NT2/D1 (cell line): ENCODE data around the gene MRPL40.
A peak's percentile ranks its signal among the peaks of the same experiment; 100 is the strongest.

Experiments used
- DNase-seq: peaks from one replicate; pipeline ENCODE4 v3.0.0-alpha.2; 2011; ENCODE audit warnings: low read depth, low spot score
- H3K27me3 ChIP-seq: 2 replicates; pipeline ENCODE4 v1.6.0; 2011; ENCODE audit warnings: mild to moderate bottlenecking; ENCODE audit not compliant: insufficient read length, insufficient read depth
- H3K36me3 ChIP-seq: 2 replicates; pipeline ENCODE4 v1.6.1; 2011; ENCODE audit warnings: mild to moderate bottlenecking, low read length, mixed read lengths; ENCODE audit not compliant: insufficient read depth, insufficient read length
- H3K4me1 ChIP-seq: 2 replicates; pipeline ENCODE4 v1.5.1; 2011; ENCODE audit not compliant: insufficient read depth, insufficient read length
- H3K4me3 ChIP-seq: 2 replicates; pipeline ENCODE4 v1.5.1; 2011; ENCODE audit warnings: low read depth; ENCODE audit not compliant: insufficient read length
- H3K9ac ChIP-seq: 2 replicates; pipeline ENCODE4 v1.6.0; 2011; ENCODE audit warnings: low read depth; ENCODE audit not compliant: insufficient read length
- H3K9me3 ChIP-seq: 2 replicates; pipeline ENCODE4 v1.5.1; 2011; ENCODE audit warnings: mild to moderate bottlenecking, low read length; ENCODE audit not compliant: insufficient read depth
- SUZ12 ChIP-seq: IDR thresholded peaks from 2 replicates; pipeline ENCODE4 v1.6.1; 2011; ENCODE audit not compliant: insufficient read length, insufficient read depth; ENCODE audit errors: extremely low read depth
- YY1 ChIP-seq: IDR thresholded peaks from 2 replicates; pipeline ENCODE4 v1.6.1; 2011; ENCODE audit not compliant: insufficient read length, insufficient read depth
- ZNF274 ChIP-seq: IDR thresholded peaks from 2 replicates; pipeline ENCODE4 v1.6.1; 2011; ENCODE audit warnings: mild to moderate bottlenecking, low read depth, low read length

The MRPL40 gene

DNA sequence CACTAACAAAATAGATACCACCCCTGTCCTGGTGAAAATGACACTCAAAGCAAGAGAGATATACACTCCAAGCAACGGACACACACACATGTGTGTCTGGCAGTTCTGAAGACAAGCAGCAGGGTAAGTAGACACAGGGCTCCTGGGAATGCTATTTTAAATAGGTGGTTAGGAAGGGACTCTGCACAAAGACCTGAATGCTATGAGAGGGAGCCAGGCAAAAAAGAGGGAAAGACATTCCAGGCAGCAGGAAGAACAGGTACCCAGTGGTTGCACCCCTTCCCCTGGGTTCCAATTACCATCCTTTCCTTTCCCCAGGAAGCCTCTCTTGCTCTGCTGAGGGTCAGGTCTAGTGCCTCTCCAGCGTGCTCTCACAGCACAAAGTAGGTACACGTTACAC, 43.7 kb downstream of the MRPL40 start:
- TF ChIP-seq SUZ12: no peak
- TF ChIP-seq ZNF274: no peak
- TF ChIP-seq YY1: no peak

DNA sequence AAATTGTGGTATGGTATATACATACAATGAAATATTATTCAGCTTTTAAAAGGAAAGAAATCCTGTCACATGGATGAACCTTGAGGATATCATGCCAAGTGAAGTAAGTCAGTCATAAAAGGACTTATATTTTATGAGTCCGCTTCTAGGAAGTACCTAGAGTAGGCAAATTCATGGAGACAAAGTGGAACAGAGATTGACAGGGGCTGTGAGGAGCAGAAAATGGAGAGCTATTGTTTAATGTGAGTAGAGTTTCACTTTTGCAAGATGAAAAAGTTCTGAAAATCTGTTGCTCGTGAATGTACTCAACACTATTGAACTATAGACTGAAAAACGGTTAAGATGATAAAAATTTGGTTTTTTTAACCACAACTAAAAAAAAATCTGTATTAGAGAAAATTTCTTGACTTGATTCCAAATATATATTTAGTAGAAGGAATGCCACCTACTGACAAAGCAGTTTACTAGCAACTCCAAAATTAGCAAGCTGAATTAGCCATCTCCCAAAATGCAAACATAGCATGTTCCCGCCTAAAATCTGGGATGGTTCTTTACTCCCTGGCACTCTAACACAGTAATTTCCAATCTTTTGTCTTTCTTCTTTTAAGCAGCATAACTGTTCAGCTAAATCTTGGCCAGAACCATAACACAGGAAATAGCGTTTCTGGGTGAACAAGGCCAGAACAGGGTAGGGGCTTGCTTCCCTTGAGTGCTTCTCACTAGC, 45.1 kb downstream of the MRPL40 start:
- DNase-seq: no peak
- H3K36me3 ChIP-seq: peaks cover 42% of the 10 kb centered on the region

More for the DNA sequence above, 43.7 kb downstream of the MRPL40 start:
- Histone ChIP-seq H3K4me3 (no peak overlapping the region), H3K4me1 (no peaks in the 10 kb centered on the region), H3K9me3 (no peaks in the 10 kb centered on the region), H3K36me3 (peaks cover 50% of the 10 kb centered on the region), H3K27me3 (no peaks in the 10 kb centered on the region), H3K9ac (no peak overlapping the region)
- DNase-seq: no peak

DNA sequence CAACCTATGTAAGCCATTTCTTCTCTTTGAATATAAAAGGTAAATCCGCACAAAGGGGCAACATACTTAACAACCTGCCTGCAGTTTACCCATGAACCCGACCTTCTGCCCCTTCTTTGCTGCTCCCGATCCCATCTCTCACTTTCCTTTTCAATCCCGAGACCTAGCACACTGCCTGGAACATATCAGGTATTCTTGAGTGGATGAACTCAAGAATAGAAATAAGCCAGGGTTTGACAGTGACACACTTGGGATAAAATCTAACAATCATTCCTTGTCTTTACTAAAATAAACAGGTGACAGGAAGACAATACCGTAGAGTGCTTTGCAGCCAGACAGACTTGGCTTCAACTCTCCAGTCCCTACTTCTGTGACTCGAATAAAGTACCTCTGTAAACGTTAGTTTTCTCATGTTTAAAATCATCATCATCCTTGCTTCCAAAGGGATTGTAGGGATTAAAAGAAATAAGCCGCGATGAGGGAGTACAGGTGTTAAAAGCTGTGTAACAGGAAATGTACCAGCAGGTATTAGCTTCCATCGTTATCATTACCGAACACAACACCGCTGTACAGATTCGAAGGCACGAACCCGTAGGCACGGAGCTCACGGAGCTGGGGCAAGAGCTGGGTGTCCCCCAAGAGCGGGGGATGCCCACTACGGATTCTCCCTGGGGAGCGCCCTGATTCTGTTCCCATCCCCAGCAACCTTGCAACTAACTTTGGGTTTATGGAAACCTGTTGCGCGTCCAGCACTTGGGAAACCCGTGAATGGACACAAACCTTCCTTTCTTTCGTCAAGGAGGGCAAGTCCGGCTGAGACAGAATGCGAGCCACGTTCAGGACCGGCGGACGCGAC, 45.9 kb downstream of the MRPL40 start:
- no peak for DNase-seq
- H3K27me3 ChIP-seq: no peaks in the 10 kb centered on the region
- peak overlapping the region; percentile 98 for H3K9ac ChIP-seq
- no peaks in the 10 kb centered on the region for H3K9me3 ChIP-seq
- TF ChIP-seq YY1 (no peak), ZNF274 (no peak)
- H3K4me3 ChIP-seq: peak overlapping the region; percentile 95
- H3K4me1 ChIP-seq: no peaks in the 10 kb centered on the region
- H3K36me3 ChIP-seq: peaks cover 38% of the 10 kb centered on the region

More for the DNA sequence above, 45.1 kb downstream of the MRPL40 start:
- H3K9me3 ChIP-seq: no peaks in the 10 kb centered on the region
- H3K9ac ChIP-seq: peak overlapping the region; percentile 98
- peak overlapping the region; percentile 95 for H3K4me3 ChIP-seq
- H3K27me3 ChIP-seq: no peaks in the 10 kb centered on the region
- TF ChIP-seq ZNF274 (no peak), SUZ12 (no peak), YY1 (no peak)
- H3K4me1 ChIP-seq: no peaks in the 10 kb centered on the region

- TF ChIP-seq SUZ12 (no peak), YY1 (no peak), ZNF274 (no peak)
- H3K4me1 ChIP-seq: no peaks in the 10 kb centered on the region
- H3K9me3 ChIP-seq: no peaks in the 10 kb centered on the region
- H3K4me3 ChIP-seq: peak within 1 kb of the TSS; percentile 95
- peak within 1 kb of the TSS; percentile 98 for H3K9ac ChIP-seq
- peaks cover 38% of the 10 kb centered on the region for H3K36me3 ChIP-seq
- no peaks in the 10 kb centered on the region for H3K27me3 ChIP-seq
- peak; percentile 42 for DNase-seq
These were observed 46.6 kb downstream of the MRPL40 start, which contains the start of gene UFD1 for GRCh38 chr22:19478901-19479354. UFD1 (minus strand) TSS chr22:19479193; CDS start chr22:19479085, 108 bp downstream.

GRCh38 chr22:19479355-19480172, 47.2 kb downstream of the MRPL40 start, which contains the start of gene CDC45:
CDC45 (plus strand) TSS chr22:19479920; CDS start chr22:19479969, 49 bp downstream.
- Histone ChIP-seq H3K4me1 (no peaks in the 10 kb centered on the region), H3K9me3 (no peaks in the 10 kb centered on the region), H3K9ac (peak within 1 kb of the TSS; percentile 98), H3K27me3 (no peaks in the 10 kb centered on the region), H3K36me3 (peaks cover 40% of the 10 kb centered on the region), H3K4me3 (peak within 1 kb of the TSS; percentile 95)
- peak; percentile 98 for TF ChIP-seq YY1
- no peak for TF ChIP-seq ZNF274
- DNase-seq: peak; percentile 91

- TF ChIP-seq YY1 (no peak), ZNF274 (no peak)
- H3K9ac ChIP-seq: peak overlapping the region; percentile 88
- no peaks in the 10 kb centered on the region for H3K9me3 ChIP-seq
- H3K4me3 ChIP-seq: peak overlapping the region; percentile 80
- peaks cover 40% of the 10 kb centered on the region for H3K36me3 ChIP-seq
- DNase-seq: no peak
- no peaks in the 10 kb centered on the region for H3K4me1 ChIP-seq
- no peaks in the 10 kb centered on the region for H3K27me3 ChIP-seq
These were observed 47.8 kb downstream of the MRPL40 start for GRCh38 chr22:19480173-19480568.
